ENCODE results near the gene ITIH2. TPM values are rescaled to one million over a fixed set of nuclear protein-coding genes. Genes with fewer than 3 reads are reported as not detected.

The ITIH2 gene
- total RNA-seq, 6 experiments from 2014 or later, result not detected

- DNase-seq, result peak; percentile 95
- no peaks in the 10 kb centered on the region for H3K27me3 Mint-ChIP-seq (ENCODE audit: insufficient read depth)
- no peaks in the 10 kb centered on the region for H3K9me3 Mint-ChIP-seq
- no peak within 1 kb of the TSS for H3K4me3 Mint-ChIP-seq
- no peak within 1 kb of the TSS; the same call in 1 of the 2 replicates for H3K27ac Mint-ChIP-seq
- H3K4me1 Mint-ChIP-seq (ENCODE audit: low read depth), result peaks cover 47% of the 10 kb centered on the region
- H3K36me3 Mint-ChIP-seq (ENCODE audit: low read depth), result peaks cover 29% of the 10 kb centered on the region
- TF ChIP-seq CTCF (IDR thresholded peaks at IDR 0.05), result no peak
Observed at GRCh38 chr10:7787857-7788638, 84.9 kb downstream of the ITIH2 start, which contains the start of the genes ATP5F1C and KIN. TSS of gene ATP5F1C (plus strand) at chr10:7788177. CDS start at chr10:7788208, 31 bp downstream. TSS of gene KIN (minus strand) at chr10:7787993. CDS start at chr10:7787933, 60 bp downstream.

GRCh38 chr10:7788639-7789286 lies 85.6 kb downstream of the ITIH2 start:
- no peak for DNase-seq
- no peak overlapping the region for H3K4me3 Mint-ChIP-seq
- no peaks in the 10 kb centered on the region for H3K27me3 Mint-ChIP-seq (ENCODE audit: insufficient read depth)
- TF ChIP-seq CTCF (IDR thresholded peaks at IDR 0.05), result no peak
- H3K4me1 Mint-ChIP-seq (ENCODE audit: low read depth), result peaks cover 50% of the 10 kb centered on the region
- no peaks in the 10 kb centered on the region for H3K9me3 Mint-ChIP-seq
- H3K36me3 Mint-ChIP-seq (ENCODE audit: low read depth), result peaks cover 34% of the 10 kb centered on the region
- no peak overlapping the region; the same call in 1 of the 2 replicates for H3K27ac Mint-ChIP-seq

GRCh38 chr10:7789390-7789789 lies 86.3 kb downstream of the ITIH2 start:
- Mint-ChIP-seq H3K9me3 (no peaks in the 10 kb centered on the region), H3K4me1 (ENCODE audit: low read depth) (peaks cover 56% of the 10 kb centered on the region), H3K36me3 (ENCODE audit: low read depth) (peaks cover 34% of the 10 kb centered on the region), H3K27me3 (ENCODE audit: insufficient read depth) (no peaks in the 10 kb centered on the region), H3K27ac (no peak overlapping the region; the same call in 1 of the 2 replicates), H3K4me3 (no peak overlapping the region)
- peak; percentile 21 for DNase-seq
- TF ChIP-seq CTCF (IDR thresholded peaks at IDR 0.05), result no peak

- Mint-ChIP-seq H3K36me3 (ENCODE audit: low read depth) (peaks cover 51% of the 10 kb centered on the region), H3K27me3 (ENCODE audit: insufficient read depth) (no peaks in the 10 kb centered on the region), H3K4me1 (ENCODE audit: low read depth) (peaks cover 83% of the 10 kb centered on the region), H3K4me3 (peak overlapping the region; percentile 24), H3K27ac (peak overlapping the region; percentile 27), H3K9me3 (no peaks in the 10 kb centered on the region)
- no peak for TF ChIP-seq CTCF (IDR thresholded peaks at IDR 0.05)
- no peak for DNase-seq
Observed at GRCh38 chr10:7792541-7792940, 89.4 kb downstream of the ITIH2 start.

- H3K4me1 Mint-ChIP-seq (ENCODE audit: low read depth), result peaks cover 88% of the 10 kb centered on the region
- H3K4me3 Mint-ChIP-seq, result no peak overlapping the region; the same call in 1 of the 2 replicates
- H3K36me3 Mint-ChIP-seq (ENCODE audit: low read depth), result peaks cover 48% of the 10 kb centered on the region
- TF ChIP-seq CTCF (IDR thresholded peaks at IDR 0.05), result no peak
- no peak for DNase-seq
- H3K9me3 Mint-ChIP-seq, result no peaks in the 10 kb centered on the region
- peak overlapping the region; percentile 27; the same call in 1 of the 2 replicates for H3K27ac Mint-ChIP-seq
- no peaks in the 10 kb centered on the region for H3K27me3 Mint-ChIP-seq (ENCODE audit: insufficient read depth)
Observed at GRCh38 chr10:7794251-7795026, 91.3 kb downstream of the ITIH2 start.

Measured in HFFc6 (cell line).